ENCODE measurements around the gene DNAJC4.

DNA sequence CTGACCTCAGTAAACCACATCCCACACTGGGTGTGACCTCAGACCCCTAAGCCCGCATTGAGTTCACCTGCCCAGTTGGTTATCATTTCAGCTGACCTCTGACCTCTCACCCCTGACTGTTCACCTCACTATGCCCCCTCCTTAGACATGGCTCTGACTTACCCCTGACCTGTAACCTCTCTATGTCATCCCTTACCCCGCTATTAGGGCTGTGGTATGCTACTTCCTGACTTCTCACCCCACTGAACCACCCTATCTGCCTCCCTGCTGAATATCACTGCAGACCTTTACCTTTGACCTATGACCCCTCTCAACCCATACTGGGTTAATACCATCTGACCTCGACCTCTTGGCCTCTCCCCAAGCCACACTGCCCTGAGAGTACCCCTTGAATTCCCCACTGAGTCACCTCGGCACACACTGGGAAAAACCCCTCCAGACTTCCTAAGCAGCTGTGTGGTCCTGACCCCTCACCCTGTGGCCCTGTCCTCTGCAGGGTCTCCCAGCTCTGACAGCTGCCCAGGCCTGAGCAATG lies 29.3 kb downstream of the DNAJC4 start:
- no peak for TF ChIP-seq CTCF (IDR thresholded peaks at IDR 0.05)
- no peak for TF ChIP-seq POLR2A (IDR thresholded peaks at IDR 0.05)
- TF ChIP-seq POLR2AphosphoS5 (IDR thresholded peaks at IDR 0.05), result no peak
